Keratinocyte (primary cell): ENCODE measurements around the gene TLN1. TPM values are rescaled to one million over a fixed set of nuclear protein-coding genes. Genes with fewer than 3 reads are reported as not detected.

ENCODE experiments used
- DNase-seq: peaks from one replicate; pipeline ENCODE4 v3.0.0-alpha.2; 2011; ENCODE audit warnings: low read depth, missing footprints, low spot score
- FAIRE-seq: peaks from 2 replicates; lab custom pipeline; 2011; peaks lifted over from hg19 to GRCh38; lab: Jason Lieb, UNC
- H2AFZ ChIP-seq: 2 replicates; pipeline ENCODE4 v1.6.0; 2012; ENCODE audit warnings: low read length, control low read depth, inconsistent platforms; ENCODE audit not compliant: control insufficient read depth
- H3K27ac ChIP-seq: 2 replicates; pipeline ENCODE4 v1.5.1; 2011; ENCODE audit warnings: low read length; ENCODE audit not compliant: control insufficient read depth, insufficient read depth
- H3K27me3 ChIP-seq: 3 replicates; pipeline ENCODE4 v1.6.0; 2011; ENCODE audit warnings: low read length; ENCODE audit not compliant: control insufficient read depth, insufficient read depth; ENCODE audit errors: extremely low read depth
- H3K36me3 ChIP-seq, 2 experiments: 2 replicates in 1 of 2; 3 replicates in 1 of 2; pipeline ENCODE4 v1.5.1; 2011; ENCODE audit warnings: low read length in 2 of 2, mild to moderate bottlenecking in 1 of 2; ENCODE audit not compliant: control insufficient read depth in 2 of 2, insufficient read depth in 2 of 2; ENCODE audit errors: extremely low read depth in 1 of 2
- H3K4me1 ChIP-seq: 3 replicates; pipeline ENCODE4 v1.5.1; 2011; ENCODE audit warnings: low read length; ENCODE audit not compliant: control insufficient read depth, insufficient read depth; ENCODE audit errors: extremely low read depth
- H3K4me2 ChIP-seq: 3 replicates; pipeline ENCODE4 v1.6.0; 2011; ENCODE audit warnings: low read depth, low read length; ENCODE audit not compliant: control insufficient read depth, insufficient read depth; ENCODE audit errors: extremely low read depth
- H3K4me3 ChIP-seq, 3 experiments: fragments of 200-600 bp in 1 of 3; sonication (generic) in 1 of 3; 2 replicates in 2 of 3; 3 replicates in 1 of 3; pipeline ENCODE4 v1.5.1; 2011 to 2016; ENCODE audit warnings: low read length in 3 of 3, mild to moderate bottlenecking in 3 of 3, control low read depth in 2 of 3, inconsistent platforms in 1 of 3, low read depth in 1 of 3, mixed read lengths in 1 of 3, mixed run types in 1 of 3, moderate library complexity in 1 of 3; ENCODE audit not compliant: control insufficient read depth in 2 of 3, insufficient read depth in 2 of 3; ENCODE audit errors: extremely low read depth in 1 of 3
- H3K79me2 ChIP-seq: 2 replicates; pipeline ENCODE4 v1.6.0; 2012; ENCODE audit warnings: low read length; ENCODE audit not compliant: control insufficient read depth, insufficient read depth
- H3K9ac ChIP-seq: 3 replicates; pipeline ENCODE4 v1.6.0; 2011; ENCODE audit warnings: low read length; ENCODE audit not compliant: control insufficient read depth, insufficient read depth; ENCODE audit errors: extremely low read depth
- H3K9me1 ChIP-seq: 3 replicates; pipeline ENCODE4 v1.6.0; 2011; ENCODE audit warnings: low read length; ENCODE audit not compliant: control insufficient read depth, insufficient read depth; ENCODE audit errors: extremely low read depth
- H3K9me3 ChIP-seq: 2 replicates; pipeline ENCODE4 v1.5.1; 2012; ENCODE audit warnings: low read depth, low read length; ENCODE audit not compliant: control insufficient read depth
- H4K20me1 ChIP-seq: 3 replicates; pipeline ENCODE4 v1.6.0; 2011; ENCODE audit warnings: low read length; ENCODE audit not compliant: control insufficient read depth, insufficient read depth; ENCODE audit errors: extremely low read depth
- CTCF ChIP-seq, 3 experiments: IDR thresholded peaks in 1 of 3; conservative IDR thresholded peaks in 1 of 3; optimal IDR thresholded peaks in 1 of 3; 2 replicates in 2 of 3; 3 replicates in 1 of 3; pipeline versions ENCODE3 to v1.5.1; 2011; ENCODE audit warnings: low read length in 3 of 3, mild to moderate bottlenecking in 3 of 3, moderate library complexity in 2 of 3, control low read depth in 1 of 3, inconsistent platforms in 1 of 3; ENCODE audit not compliant: insufficient read depth in 2 of 3; ENCODE audit errors: extremely low read depth in 1 of 3
- EZH2 ChIP-seq: IDR thresholded peaks from one replicate; pipeline ENCODE4 v1.6.1; 2012; ENCODE audit warnings: inconsistent platforms, mild to moderate bottlenecking, low read length, moderate library complexity
- dilution Hi-C: fragments of 300-500 bp; cut with MboI; formaldehyde crosslinking; loops from one replicate; pipeline ENCODE4 v1.7.0; 2020; ENCODE audit warnings: low sequenced_read_pairs; ENCODE audit not compliant: extremely low pct_ligation_motif_present
- polyA plus RNA-seq, 5 experiments: library from polyadenylated mRNA; depleted of rRNA in 3 of 5; stranded (reverse) in 3 of 5; stranded (forward) in 1 of 5; unstranded in 1 of 5; fragments of >200 nt; gene quantifications; 1 replicate in 1 of 5; 2 replicates in 3 of 5; 3 replicates in 1 of 5; pipeline versions ENCODE4 v1.2.1 to v1.2.3, GENCODE V29; 2011 to 2012; ENCODE audit warnings: missing spikeins in 2 of 5, low read depth in 1 of 5, low replicate concordance in 1 of 5

The TLN1 gene
- polyA plus RNA-seq, 1 donor (not counting 4 experiments of a cell fraction or from before 2014, with no cell fraction given) = 53.0 TPM

- Histone ChIP-seq H3K9me3 (no peaks in the 10 kb centered on the region), H3K4me1 (peaks cover 17% of the 10 kb centered on the region), H3K79me2 (no peaks in the 10 kb centered on the region), H3K27me3 (no peaks in the 10 kb centered on the region), H3K9ac (no peak overlapping the region), H3K4me3 (no peak overlapping the region), H3K27ac (no peak overlapping the region), H3K4me2 (no peak overlapping the region), H3K36me3 (peaks cover 0 to 13% of the 10 kb centered on the region in 2 experiments), H3K9me1 (no peaks in the 10 kb centered on the region), H4K20me1 (no peaks in the 10 kb centered on the region), H2AFZ (no peak overlapping the region)
- dilution Hi-C loops = no loop called here
- DNase-seq (no peak), FAIRE-seq (no peak)
- TF ChIP-seq CTCF (optimal IDR thresholded peaks at IDR 0.05 in 1 of 3, IDR thresholded peaks at IDR 0.05 in 1 of 3, conservative IDR thresholded peaks at IDR 0.05 in 1 of 3; ENCODE audit: extremely low read depth in 1 of 3, insufficient read depth in 2 of 3, low read length in 3 of 3) (no peak), EZH2 (no peak)
These were observed 66.0 kb downstream of the TLN1 start for GRCh38 chr9:35666045-35666444.

GRCh38 chr9:35665471-35665818 lies 66.5 kb downstream of the TLN1 start:
- dilution Hi-C loops = no loop called here
- Histone ChIP-seq H3K9ac (peak overlapping the region; percentile 74), H3K27ac (peak overlapping the region; percentile 36)

More at GRCh38 chr9:35665471-35665818, 66.5 kb downstream of the TLN1 start:
- peaks cover 0 to 13% of the 10 kb centered on the region in 2 experiments for H3K36me3 ChIP-seq
- H3K27me3 ChIP-seq = no peaks in the 10 kb centered on the region
- FAIRE-seq (no peak), DNase-seq (no peak)
- H3K4me3 ChIP-seq = peak overlapping the region; percentile 39 to 78 (median 64)
- no peaks in the 10 kb centered on the region for H3K79me2 ChIP-seq
- peak overlapping the region; percentile 88 for H2AFZ ChIP-seq
- no peak for TF ChIP-seq CTCF (optimal IDR thresholded peaks at IDR 0.05 in 1 of 3, IDR thresholded peaks at IDR 0.05 in 1 of 3, conservative IDR thresholded peaks at IDR 0.05 in 1 of 3; ENCODE audit: extremely low read depth in 1 of 3, insufficient read depth in 2 of 3, low read length in 3 of 3)
- no peak for TF ChIP-seq EZH2
- H3K4me1 ChIP-seq = peaks cover 17% of the 10 kb centered on the region
- no peaks in the 10 kb centered on the region for H4K20me1 ChIP-seq
- H3K9me3 ChIP-seq = no peaks in the 10 kb centered on the region
- no peaks in the 10 kb centered on the region for H3K9me1 ChIP-seq
- H3K4me2 ChIP-seq = peak overlapping the region; percentile 95
